HG02571 (cell line): ENCODE results near the gene CACNA1S.

Source experiments
- ATAC-seq: cut with Tn5 transposase; IDR thresholded peaks from one replicate; pipeline ENCODE4 v1.9.1; 2021; ENCODE audit warnings: mild to moderate bottlenecking, moderate library complexity; ENCODE audit not compliant: unreplicated experiment

Gene CACNA1S

DNA sequence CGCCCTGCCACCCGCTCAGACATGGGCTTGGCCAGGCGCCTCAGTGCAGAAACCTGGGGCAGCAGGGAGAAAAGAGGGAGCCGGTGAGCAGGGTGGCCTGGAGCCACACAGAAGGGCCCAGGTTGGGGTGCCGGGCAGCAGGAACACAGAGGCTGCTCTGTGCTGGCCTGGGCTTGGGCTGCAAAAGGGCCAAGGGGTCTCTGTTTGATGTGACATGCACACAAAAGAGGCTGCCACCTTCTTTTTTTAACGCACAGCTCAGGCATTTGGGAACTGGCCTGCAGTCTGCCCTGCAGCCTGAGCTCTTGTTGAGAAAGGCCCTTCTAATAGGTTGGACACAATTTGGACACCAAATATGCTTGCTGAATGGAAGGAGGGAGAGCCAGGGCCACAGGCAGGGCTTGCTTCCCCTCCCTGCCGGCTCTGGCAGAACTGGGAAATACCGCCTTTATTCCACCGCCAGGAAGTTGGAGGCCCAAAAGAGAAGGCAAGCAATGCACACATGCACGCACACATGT, 121.1 kb downstream of the CACNA1S start:
- ATAC-seq = no peak

DNA sequence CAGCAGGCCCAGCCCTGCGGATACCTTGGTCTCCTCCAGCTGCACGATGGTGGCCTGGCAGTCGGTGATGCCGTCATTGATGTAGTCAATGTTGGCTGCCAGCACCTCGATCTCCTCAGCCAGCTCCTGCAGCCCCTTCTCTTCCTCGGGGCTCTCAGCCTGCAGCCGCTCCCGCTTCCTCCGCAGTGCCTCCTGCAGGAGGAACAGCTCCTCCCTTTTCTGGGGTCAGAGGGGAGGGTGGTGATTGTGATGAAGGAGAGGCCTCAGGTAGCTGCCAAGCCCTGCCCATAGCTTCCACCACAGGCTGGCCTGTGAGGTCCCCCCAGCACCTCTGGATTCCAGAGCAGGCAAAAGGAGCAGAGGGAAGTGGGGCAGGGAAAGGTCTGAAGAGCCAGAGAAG, 122.1 kb downstream of the CACNA1S start:
- ATAC-seq = no peak
